ENCODE data around the gene TOP1.

The TOP1 gene

DNA sequence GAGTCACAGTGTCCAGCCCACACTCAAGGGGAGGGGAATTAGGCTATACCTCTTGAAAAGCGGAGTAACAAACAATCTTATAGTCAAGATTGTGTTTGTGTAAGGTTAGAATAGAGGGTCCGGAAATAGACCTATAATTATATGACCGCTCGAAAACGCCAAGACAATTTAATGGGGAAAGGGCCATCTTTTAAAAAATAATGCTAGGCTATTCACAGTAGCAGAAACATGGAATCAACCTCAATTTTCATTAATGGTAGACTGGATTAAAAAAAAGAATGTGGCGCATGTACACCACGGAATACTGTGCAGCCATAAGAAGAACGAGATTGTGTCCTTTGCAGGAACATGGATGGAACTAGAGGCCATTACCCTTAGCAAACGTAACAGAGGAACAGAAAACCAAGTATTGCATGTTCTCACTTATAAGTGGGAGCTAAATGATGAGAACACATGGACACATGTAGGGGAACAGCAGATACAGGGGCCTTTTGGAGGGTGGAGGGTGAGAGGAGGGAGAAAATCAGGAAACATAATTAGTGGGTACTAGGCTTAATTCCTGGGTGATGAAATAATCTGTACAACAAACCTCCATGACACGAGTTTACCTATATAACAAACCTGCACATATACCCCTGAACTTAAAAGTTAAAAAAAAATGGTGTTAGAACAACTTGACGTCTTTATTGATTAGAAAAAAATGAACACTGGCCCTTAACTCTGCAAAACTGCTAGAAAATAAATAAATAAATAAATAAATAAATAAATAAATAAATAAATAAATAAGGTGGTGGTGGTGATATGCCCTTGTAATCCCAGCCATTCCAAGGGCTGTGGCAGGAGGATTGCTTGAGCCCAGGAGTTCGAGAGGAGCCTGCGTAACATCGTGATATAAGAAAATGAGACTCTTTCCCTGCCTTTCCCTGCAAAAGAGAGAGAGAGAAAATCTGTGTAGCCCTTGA, 30.3 kb downstream of the TOP1 start:
- DNase-seq (ENCODE audit: low spot score): no peak

DNA sequence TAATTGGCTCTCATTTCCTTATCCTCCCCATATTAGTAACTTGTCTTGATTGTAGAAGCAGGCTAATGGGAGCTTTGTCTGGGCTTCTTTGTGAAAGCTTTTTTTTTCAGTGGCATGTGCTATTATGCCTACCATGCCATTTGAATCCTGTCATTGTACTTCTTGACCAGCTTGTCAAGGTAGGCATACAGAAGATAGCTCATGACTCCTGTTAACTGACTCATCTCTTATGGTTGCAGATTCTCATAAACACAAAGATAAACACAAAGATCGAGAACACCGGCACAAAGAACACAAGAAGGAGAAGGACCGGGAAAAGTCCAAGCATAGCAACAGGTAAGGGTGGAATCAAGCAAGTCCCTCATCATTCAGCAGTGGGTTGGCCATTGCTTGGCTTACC, 32.5 kb downstream of the TOP1 start:
- no peak for DNase-seq (ENCODE audit: low spot score)

DNA sequence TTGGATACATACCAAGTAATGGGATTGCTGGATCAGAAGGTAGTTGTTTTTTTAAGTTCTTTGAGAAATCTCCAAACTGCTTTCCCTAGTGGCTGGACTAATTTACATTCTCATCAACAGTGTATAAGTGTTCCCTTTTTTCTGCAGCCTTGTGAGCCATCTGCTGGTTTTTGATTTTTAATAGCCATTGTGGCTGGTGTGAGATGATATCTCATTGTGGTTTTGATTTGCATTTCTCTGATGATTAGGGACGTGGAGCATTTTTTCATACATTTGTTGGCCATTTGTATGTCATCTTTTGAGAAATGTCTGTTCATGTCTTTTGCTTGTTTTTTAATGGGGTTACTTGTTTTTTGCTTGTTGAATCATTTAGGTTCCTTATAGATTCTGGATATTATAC, 34.8 kb downstream of the TOP1 start:
- no peak for DNase-seq (ENCODE audit: low spot score)

DNA sequence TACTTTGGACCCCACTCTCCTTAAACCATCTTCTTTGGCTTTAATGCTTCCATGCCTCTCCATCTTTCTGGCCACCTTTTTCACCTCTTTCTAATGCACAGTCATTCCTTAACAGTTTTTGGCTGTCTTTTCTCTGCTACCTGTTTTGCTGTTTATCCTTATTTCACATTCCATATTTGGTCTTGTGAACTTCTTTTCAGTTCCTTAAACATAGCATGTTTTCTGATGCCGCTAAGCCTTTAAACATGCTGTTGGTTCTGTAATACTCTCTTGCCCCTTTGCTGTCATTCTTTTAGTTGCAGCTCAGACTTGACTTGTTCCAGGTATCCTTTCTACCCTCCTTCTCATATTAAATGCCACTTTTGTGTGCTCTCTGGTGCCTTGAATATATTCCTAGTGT, 35.8 kb downstream of the TOP1 start:
- DNase-seq (ENCODE audit: low spot score): no peak

DNA sequence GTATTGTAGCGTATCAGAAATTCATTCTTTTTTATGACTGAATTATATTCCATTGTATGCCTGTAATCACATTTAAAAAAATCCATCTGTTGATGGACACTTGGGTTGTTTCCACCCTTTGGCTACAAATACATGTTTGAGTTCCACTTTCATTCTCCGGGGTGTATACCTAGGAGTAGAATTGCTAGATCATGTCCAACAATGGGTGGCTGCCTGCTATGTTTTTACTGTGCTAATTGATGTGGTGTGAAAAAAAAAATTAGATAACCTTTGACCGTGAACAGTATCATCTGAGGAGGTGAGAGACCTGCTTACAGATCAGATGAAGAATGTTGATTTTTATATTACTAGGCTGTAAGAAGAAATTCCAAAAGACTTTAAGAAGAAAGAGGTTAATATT, 37.1 kb downstream of the TOP1 start:
- DNase-seq (ENCODE audit: low spot score): no peak

DNA sequence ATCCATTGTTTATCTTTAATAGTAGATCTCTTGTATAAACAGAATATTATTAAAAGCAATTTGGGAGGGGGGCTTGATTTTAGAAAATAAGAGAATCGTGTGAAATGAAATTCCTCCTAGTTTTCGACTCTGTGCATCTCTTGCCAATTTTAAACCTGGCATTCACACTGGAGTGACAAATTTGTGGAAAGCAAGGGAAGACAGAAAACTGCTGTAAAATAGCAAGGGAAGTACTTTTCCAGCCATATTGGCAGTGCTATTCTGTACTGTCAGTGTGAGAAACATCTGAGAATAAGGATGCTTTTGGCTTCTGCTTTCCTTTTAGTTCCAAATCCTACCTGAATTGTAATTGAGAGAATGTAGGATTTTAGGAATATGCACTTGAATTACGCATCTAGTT, 40.2 kb downstream of the TOP1 start:
- DNase-seq (ENCODE audit: low spot score): no peak

DNA sequence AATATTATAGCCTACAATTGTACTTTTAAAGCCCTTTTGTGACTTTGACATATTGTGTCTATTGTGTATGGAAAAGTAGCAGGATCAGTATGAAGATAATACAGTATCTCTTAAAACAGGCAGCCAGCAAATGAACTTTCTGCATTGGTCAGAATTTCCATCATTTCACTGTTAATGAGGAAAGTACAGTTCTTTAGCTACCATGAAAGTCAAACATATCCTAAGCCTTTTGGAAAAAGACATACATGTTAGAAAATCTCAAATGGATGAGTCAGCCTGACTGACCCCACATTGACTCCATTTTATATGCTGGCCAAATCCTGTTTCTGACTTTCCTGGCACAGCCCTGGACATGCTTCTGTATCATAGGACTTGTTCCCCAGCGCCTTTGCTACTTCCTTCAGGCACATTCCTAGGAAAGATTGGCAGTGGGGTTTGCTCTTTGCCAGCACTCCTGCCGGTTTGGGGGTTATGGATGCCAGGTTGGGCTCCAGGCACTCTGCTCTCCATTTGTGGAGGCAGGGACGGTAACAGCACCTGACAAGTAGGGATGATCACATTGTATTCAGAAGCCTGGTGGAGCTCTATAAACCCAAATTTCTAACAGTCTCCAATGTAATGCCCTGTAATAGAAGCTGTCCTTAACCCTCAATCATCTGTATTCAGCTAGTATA, 43.7 kb downstream of the TOP1 start:
- no peak for DNase-seq (ENCODE audit: low spot score)

DNA sequence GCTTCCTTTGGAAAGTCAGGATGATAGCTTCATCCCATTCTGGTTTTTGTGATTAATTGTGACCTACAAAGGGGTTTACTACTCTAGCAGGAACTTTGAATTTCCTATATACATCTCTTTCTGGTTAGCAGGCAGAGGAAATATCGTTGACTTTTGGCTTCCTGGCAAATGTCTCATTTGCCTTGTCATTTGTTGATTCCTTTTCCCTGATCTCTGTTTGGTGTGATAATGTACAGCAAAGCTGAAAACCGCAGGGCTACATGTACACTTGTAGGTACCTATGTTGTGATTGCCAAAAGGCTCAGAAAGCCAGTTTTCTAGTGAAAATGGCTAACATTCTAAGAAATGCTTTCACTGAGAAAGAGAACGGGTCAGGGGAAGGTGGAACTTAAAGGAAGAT, 44.3 kb downstream of the TOP1 start:
- DNase-seq (ENCODE audit: low spot score): no peak

DNA sequence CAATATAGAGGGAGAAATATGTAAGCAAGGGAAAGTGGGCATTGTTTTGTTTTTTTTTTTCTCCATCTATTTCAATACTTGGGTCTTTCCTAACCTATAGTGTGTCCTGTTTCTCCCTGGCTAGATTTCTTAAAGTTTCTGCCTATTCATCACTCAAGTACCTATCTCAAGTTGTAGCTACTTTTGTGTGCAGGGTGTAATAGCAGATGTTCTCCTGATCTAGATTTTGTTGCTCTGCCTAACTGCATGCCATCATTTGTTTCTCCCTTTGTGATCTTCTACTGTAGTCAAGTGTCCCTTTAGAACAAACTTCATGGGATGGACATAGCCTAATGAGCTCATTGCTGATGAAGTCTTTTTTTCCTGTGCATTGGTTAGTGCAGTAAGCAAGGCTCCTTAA, 45.8 kb downstream of the TOP1 start:
- no peak for DNase-seq (ENCODE audit: low spot score)

DNA sequence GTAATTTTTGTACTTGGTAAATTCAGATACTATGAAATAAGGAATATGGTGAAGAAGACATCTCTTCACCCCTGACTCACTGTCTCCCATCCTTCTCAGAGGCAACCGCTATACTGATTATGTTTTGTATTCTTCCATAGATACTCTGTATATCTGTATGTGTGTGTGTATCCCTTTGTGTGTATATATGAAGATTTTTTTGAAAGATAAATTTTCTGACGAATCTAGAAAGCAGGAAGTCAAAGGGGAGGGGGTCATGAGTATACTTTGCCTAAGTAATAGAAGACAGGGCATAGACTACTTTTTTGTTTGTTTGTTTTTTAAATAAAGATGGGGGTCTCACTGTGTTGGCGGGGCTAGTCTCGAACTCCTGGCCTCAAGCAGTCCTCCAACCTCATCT, 48.2 kb downstream of the TOP1 start:
- no peak for DNase-seq (ENCODE audit: low spot score)

DNA sequence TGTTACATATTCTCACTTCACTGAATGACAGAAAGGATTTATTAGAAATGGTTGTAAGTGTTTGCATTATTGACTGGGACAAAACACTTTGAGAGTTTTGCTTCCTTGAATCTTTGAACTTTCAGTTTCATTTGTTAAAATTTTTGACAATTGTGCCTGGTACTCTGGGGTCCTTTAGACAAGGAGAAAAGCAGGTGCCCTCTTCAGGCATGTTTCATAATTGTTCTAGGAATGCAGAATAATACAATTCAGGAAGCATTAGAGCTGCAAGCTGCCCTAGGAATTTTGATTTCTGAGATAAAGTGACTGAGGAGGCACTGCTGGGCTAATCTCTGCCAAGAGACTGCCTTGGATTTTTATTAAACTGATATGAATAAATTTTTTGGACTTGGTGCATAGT, 49.7 kb downstream of the TOP1 start:
- DNase-seq (ENCODE audit: low spot score): peak; percentile 28

DNA sequence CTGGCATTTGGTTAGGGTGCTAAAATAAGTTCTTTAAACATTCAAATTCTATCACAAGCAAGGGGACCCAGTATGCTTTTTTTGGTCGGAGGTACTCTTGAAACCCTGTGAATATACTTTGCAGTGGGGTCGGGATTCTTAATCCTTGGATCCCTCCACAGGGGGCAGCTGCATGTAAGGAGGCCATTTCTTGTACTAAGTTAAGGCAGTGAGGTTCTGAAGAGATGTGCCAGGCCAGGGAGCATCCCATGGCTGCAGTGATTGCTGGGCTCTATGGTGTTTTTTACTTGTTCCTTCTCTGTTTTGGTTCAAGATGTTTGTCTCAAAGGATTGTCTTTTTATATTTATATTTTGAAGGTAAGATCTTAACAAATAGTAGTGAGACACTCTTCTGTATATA, 50.4 kb downstream of the TOP1 start:
- DNase-seq (ENCODE audit: low spot score): no peak

DNA sequence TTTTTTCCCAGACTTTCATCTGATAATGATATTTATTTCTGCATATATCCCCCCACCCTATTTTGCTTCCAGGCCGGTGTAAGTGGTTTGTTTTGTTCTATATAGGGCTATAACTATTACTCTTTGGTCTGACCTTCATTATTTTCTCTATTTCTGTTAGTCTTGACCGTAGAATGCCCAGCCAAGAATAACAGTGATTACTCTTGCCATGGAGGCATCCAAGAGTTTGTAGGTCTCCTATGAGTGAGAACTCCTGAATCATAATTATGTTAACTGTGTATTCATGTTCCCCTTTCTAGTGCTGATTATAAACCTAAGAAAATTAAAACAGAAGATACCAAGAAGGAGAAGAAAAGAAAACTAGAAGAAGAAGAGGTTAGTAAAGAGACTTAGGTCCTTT, 52.2 kb downstream of the TOP1 start:
- DNase-seq (ENCODE audit: low spot score): no peak

DNA sequence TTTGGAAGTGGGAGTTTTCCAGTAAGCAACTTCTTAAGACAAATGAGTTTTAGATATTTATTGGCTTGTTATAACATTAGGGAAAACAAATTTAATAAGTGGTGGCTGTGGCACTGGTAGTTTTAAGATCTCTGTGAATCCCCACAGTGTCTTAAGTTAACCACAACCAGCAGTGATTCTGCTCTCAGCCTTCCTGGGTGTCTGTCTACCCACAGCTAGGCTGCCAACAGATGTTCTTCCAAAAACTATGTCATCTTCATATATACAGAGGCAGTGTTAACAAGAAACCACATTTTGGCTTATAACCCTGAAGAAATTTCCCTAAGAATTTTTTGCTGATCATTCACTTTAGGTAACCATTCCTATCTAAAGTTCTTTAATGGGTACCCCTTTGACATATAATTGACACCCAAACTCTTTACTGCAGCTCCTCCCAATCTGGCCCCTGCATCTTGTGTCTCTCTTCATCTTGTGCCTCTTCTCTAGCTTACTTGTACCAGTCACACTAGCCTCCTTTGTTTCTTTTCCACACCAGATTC, 52.7 kb downstream of the TOP1 start:
- no peak for DNase-seq (ENCODE audit: low spot score)

DNA sequence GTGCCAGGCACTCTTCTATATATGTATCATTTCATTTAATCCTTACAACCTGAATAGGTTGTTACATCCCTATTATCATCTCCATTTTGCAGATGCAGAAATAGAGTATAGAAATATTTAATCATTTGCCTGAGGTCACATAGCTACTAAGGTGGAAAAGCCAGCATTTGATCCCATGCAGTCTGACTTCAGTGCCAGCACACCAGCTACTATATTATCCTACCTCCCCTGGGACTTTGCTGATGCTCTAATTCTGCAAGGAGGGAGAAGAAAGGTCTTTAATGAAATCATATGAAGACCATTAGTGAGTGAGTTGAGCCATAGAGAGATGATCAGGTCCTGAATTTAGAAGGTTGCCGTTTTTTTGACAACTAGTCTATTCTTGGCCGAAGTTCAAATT, 53.7 kb downstream of the TOP1 start:
- no peak for DNase-seq (ENCODE audit: low spot score)

DNA sequence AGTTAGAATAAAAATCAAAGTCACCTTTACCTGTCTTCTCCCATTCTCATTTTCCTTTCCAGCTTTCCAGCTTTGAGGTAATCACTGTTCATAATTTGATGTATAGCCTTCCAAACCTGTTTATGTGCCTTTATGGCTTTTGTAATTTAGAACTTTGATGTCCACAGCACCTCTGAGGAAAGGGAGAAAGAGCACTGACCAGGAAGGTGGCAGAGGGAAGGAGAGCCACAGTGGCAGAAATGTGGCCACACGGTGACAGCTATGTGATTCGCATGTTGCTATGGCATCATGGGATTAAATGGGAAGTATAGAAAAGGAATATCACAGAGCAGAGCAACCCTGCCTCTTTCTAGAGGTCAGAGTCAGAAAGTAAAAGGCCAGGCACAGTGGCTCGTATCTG, 57.0 kb downstream of the TOP1 start:
- no peak for DNase-seq (ENCODE audit: low spot score)

DNA sequence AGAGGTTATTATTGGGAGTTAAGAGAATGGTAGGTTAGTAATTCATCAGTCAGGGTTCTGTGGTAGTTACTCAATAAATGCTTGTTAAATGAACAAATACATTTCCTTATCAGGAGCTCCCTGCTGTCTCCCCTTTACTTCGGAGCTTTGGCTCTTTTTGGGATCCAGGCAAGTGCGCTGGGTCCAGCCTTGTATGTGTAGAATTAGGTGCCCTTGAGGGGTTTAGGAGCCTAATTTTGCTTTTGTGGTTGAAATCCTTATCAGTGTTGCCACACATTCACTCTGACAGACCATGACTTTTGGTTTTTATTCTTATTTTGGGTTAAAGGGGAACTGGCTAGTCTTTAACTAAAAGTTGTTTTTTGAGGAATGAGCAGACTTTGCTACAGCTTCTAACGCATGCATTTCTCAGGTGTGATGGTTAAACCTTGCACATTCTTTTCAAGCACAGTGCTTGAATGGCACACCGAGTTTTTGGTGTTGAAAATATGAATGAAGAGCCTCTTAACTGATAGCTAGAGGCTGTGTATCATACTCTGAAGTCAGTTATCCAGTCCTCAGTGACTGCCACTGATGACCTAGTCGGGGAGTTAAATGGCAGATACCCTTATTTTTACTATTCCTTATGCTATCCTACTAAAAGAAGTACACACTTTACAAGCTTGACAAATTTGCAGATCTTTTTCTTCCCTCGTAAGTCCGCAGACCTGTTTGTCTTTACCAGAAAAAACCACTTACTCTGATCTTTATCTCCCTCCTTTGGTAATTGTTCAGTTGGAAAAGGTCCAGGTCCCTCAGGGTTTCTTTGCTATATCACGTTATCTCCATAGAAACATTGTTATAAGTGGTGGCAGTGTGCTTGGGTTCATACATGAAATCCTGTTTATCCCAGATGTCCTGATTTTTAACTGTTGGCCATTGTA, 58.0 kb downstream of the TOP1 start:
- DNase-seq (ENCODE audit: low spot score): no peak

DNA sequence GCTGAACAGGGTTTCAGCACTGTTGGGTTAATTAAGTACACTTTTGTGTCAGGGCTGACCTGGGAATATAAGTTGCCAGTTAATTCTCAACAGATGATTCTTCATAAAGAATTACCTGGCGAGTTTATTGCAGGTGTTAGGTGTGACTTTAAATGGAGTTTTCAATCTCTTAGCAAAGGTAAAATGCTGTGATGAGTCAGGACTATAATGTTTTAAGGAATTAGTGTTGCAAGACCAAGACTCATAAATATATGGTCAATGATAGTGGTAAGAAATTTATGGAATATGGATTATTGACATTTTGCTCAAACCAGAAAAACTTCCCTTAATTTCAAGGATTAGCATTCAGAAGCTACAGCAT, 58.7 kb downstream of the TOP1 start:
- DNase-seq (ENCODE audit: low spot score): no peak

DNA sequence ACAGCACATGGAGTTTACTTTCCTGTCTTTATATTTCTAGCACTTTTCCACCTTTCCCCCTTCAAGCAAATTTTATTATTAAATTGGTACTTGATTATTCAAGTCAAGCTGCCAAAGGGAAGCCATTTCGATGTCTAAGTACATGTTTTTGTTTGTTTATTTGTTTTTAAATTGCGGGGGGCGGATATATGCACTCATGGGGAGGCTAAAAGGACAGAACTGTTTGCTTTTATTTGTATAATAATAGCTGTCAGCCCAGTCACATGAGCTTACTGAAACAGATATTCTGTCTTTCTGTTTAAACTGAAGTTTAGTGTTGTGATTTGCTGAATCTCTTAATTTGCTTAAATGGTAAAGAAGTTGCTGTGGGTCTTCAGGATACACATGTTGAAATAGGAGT, 59.2 kb downstream of the TOP1 start:
- no peak for DNase-seq (ENCODE audit: low spot score)

DNA sequence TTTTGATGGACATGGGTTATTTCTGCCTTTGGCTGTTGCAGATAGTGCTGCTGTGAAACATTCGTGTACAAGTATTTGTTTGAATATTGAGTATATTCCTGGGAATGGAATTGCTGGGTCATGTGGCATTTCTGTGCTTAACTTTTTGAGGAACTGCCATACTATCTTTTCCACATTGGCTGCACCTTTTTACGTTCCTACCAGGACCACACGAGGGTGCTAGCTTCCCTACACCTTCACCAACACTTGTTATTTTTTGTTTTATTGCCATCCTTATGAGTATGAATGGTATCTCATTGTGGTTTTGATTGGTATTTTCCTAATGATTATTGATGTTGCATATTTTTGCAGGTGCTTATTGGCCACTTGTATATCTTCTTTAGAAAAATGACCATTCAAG, 60.9 kb downstream of the TOP1 start:
- DNase-seq (ENCODE audit: low spot score): no peak

DNA sequence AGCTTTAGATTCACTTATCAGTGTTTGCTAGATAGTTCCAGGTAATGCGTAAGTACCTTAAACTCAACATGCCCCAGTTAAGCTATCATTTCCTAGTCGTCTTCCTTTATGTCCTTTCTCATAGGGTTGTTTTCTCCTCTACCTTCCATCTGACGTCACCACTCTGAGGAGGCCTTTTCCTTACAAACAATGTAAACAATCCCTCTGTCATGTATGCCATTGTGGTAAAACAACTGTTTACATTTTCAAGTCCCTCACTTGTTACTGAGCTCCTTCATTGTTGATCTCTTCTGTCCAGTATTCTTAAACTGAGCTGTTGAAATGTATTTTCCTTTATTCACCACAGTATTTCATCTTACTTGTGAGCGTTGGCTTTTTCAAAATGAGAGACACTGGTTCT, 63.3 kb downstream of the TOP1 start:
- DNase-seq (ENCODE audit: low spot score): no peak

DNA sequence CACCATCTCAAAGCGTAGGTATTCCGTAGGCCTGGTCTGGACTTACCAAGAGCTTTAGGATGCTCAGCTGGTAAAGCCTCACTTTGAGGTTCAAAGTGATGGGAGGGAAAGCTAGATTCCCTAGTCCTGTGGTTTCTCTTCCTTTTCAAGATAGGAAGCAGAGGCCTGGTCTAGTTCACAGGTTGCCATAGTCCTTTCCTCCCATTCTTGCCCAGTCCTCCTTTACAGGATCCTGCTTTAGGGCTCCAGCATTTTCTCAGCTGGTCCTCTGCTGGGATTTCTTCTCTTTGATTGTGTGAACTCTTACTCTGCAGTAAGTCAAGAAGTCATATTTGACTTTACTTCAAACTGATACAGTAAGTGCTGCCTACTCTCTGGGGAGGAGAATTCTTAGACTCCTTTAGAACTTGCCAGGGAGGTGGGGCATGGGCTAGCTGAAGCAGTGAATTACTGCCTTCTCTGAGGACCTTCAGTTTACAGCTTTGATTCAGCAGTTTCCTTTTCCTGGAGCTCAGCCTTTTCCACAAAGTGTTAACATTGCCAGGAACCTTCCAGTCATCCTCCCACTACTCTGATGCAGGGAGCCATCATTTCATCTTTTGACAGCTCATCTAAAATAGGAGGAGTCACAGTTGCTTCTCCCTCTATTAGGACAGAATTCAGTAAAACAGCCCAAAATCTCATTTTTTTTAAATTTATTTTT, 65.9 kb downstream of the TOP1 start:
- no peak for DNase-seq (ENCODE audit: low spot score)
